SU-DHL-6 (cell line): ENCODE results near the gene TRAK2.

Experiments
- H2AFZ ChIP-seq: fragments of 200-600 bp; sonication (generic); 2 replicates; pipeline ENCODE4 v1.6.1; 2014; ENCODE audit warnings: low read depth, mild to moderate bottlenecking, moderate library complexity, mixed read lengths, antibody characterized with exemption, low read length; ENCODE audit not compliant: severe bottlenecking
- H3F3A ChIP-seq: fragments of 200-600 bp; shearing (Covaris generic); 2 replicates; pipeline ENCODE4 v1.6.0; 2016; ENCODE audit warnings: antibody characterized with exemption, mild to moderate bottlenecking; ENCODE audit not compliant: insufficient read depth
- H3K27ac ChIP-seq: fragments of 200-600 bp; sonication (generic); 2 replicates; pipeline ENCODE4 v1.5.1; 2016; ENCODE audit warnings: low read depth, mild to moderate bottlenecking, low read length, moderate library complexity, mixed read lengths
- H3K27me3 ChIP-seq: fragments of 200-600 bp; sonication (generic), shearing (Covaris generic); 2 replicates; pipeline ENCODE4 v1.6.0; 2014; ENCODE audit warnings: mild to moderate bottlenecking, low read length
- H3K36me3 ChIP-seq: fragments of 200-600 bp; sonication (generic); 2 replicates; pipeline ENCODE4 v1.6.1; 2014; ENCODE audit warnings: mild to moderate bottlenecking, low read length, mixed read lengths
- H3K4me2 ChIP-seq: fragments of 300-600, 200-600 bp; shearing (Covaris generic), sonication (generic); 2 replicates; pipeline ENCODE4 v1.6.0; 2014; ENCODE audit warnings: low read length, low read depth, mild to moderate bottlenecking; ENCODE audit not compliant: poor library complexity, severe bottlenecking
- H3K4me3 ChIP-seq: fragments of 200-600 bp; sonication (generic); 2 replicates; pipeline ENCODE4 v1.5.1; 2014; ENCODE audit warnings: antibody characterized with exemption, low read length, mild to moderate bottlenecking, mixed read lengths; ENCODE audit not compliant: insufficient read depth, poor library complexity, severe bottlenecking
- H3K79me2 ChIP-seq: fragments of 200-600 bp; sonication (generic); 2 replicates; pipeline ENCODE4 v1.6.1; 2014; ENCODE audit warnings: mild to moderate bottlenecking, low read length, moderate library complexity; ENCODE audit not compliant: insufficient read depth
- H3K9ac ChIP-seq: fragments of 200-600 bp; sonication (generic); 2 replicates; pipeline ENCODE4 v1.7.0; 2014; ENCODE audit warnings: mild to moderate bottlenecking, low read length
- H3K9me2 ChIP-seq: fragments of 200-600 bp; sonication (generic); replicated peaks from 2 replicates; pipeline ENCODE4 v1.6.1; 2014; ENCODE audit warnings: low read length; ENCODE audit not compliant: insufficient read depth
- H3K9me3 ChIP-seq: fragments of 200-600 bp; sonication (generic); 2 replicates; pipeline ENCODE4 v1.6.1; 2014; ENCODE audit warnings: low read length, mixed read lengths; ENCODE audit not compliant: insufficient read depth
- H4K20me1 ChIP-seq: fragments of 200-600 bp; sonication (generic); 2 replicates; pipeline ENCODE4 v1.6.1; 2014; ENCODE audit warnings: low read depth, mild to moderate bottlenecking, antibody characterized with exemption, low read length, moderate library complexity, mixed read lengths
- EZH2phosphoT487 ChIP-seq: fragments of 200-600 bp; sonication (generic), shearing (Covaris generic); conservative IDR thresholded peaks from 2 replicates; pipeline ENCODE4 v1.6.1; 2018; ENCODE audit warnings: mild to moderate bottlenecking, antibody characterized with exemption, low read length, moderate library complexity, mixed read lengths
- TF ChIP-seq, protein P1 (sequence below): fragments of 200-600 bp; sonication (generic); IDR thresholded peaks from one replicate; pipeline ENCODE4 v1.5.1; 2017; ENCODE audit warnings: antibody characterized with exemption, mild to moderate bottlenecking, low read length, moderate library complexity; ENCODE audit not compliant: insufficient read depth, poor library complexity, severe bottlenecking

TRAK2 gene

DNA sequence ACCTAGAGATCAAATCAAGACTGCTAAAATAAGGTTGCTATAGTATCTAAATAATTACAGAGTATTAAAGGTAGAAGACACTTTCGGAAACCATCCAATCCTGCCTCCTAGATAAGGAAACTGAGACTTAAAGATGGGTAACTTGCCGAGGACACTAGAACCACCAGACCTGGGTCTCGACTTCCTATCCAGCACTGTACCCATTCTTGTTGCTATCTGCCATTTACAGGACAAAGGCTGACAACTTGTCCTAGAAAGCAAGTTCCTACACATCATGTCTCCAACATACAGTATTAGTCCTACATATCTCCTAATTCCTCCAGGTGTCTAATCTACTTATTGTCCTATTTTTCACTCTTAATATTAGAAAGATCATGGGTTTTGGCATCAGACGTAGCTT is 37.7 kb downstream of the TRAK2 start:
- Histone ChIP-seq H3K4me2 (no peak overlapping the region), H3K4me3 (no peak overlapping the region), H3K9ac (no peak overlapping the region), H2AFZ (no peak overlapping the region), H3K27ac (no peak overlapping the region), H3K27me3 (no peaks in the 10 kb centered on the region), H3K36me3 (no peaks in the 10 kb centered on the region), H3F3A (no peaks in the 10 kb centered on the region), H3K79me2 (no peaks in the 10 kb centered on the region), H3K9me3 (no peaks in the 10 kb centered on the region), H3K9me2 (no peaks in the 10 kb centered on the region), H4K20me1 (no peaks in the 10 kb centered on the region; the same call in 1 of the 2 replicates)
- TF ChIP-seq EZH2phosphoT487 = no peak
- TF ChIP-seq, protein P1, sequence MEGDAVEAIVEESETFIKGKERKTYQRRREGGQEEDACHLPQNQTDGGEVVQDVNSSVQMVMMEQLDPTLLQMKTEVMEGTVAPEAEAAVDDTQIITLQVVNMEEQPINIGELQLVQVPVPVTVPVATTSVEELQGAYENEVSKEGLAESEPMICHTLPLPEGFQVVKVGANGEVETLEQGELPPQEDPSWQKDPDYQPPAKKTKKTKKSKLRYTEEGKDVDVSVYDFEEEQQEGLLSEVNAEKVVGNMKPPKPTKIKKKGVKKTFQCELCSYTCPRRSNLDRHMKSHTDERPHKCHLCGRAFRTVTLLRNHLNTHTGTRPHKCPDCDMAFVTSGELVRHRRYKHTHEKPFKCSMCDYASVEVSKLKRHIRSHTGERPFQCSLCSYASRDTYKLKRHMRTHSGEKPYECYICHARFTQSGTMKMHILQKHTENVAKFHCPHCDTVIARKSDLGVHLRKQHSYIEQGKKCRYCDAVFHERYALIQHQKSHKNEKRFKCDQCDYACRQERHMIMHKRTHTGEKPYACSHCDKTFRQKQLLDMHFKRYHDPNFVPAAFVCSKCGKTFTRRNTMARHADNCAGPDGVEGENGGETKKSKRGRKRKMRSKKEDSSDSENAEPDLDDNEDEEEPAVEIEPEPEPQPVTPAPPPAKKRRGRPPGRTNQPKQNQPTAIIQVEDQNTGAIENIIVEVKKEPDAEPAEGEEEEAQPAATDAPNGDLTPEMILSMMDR = no peak

DNA sequence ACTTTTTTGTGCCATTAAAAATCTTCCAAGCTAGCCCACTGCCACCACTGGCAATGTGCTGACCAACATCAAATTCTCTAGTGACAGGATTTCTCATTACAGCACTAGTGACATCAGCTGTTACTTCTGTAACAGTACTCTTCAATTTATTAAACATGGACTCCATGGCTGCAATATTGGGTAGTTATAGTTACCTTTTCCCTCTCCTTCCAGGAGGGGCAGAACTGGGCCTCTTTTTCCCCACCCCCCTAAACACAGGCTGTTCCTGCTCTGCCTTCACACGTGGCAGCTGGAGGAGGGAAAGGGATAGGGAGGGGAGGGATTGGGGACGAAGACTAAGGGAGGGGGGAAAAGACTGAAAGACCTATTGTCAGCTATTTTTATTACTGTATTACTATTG is 38.1 kb downstream of the TRAK2 start:
- no peaks in the 10 kb centered on the region for H3K36me3 ChIP-seq
- no peaks in the 10 kb centered on the region for H3F3A ChIP-seq
- no peak overlapping the region for H3K9ac ChIP-seq
- no peak overlapping the region for H3K4me3 ChIP-seq
- H3K79me2 ChIP-seq = no peaks in the 10 kb centered on the region
- no peak overlapping the region for H2AFZ ChIP-seq
- H3K4me2 ChIP-seq = no peak overlapping the region
- H3K9me2 ChIP-seq = no peaks in the 10 kb centered on the region
- H4K20me1 ChIP-seq = no peaks in the 10 kb centered on the region; the same call in 1 of the 2 replicates
- no peaks in the 10 kb centered on the region for H3K27me3 ChIP-seq
- H3K27ac ChIP-seq = no peak overlapping the region
- no peaks in the 10 kb centered on the region for H3K9me3 ChIP-seq
- no peak for TF ChIP-seq EZH2phosphoT487
- TF ChIP-seq, protein P1 = no peak

DNA sequence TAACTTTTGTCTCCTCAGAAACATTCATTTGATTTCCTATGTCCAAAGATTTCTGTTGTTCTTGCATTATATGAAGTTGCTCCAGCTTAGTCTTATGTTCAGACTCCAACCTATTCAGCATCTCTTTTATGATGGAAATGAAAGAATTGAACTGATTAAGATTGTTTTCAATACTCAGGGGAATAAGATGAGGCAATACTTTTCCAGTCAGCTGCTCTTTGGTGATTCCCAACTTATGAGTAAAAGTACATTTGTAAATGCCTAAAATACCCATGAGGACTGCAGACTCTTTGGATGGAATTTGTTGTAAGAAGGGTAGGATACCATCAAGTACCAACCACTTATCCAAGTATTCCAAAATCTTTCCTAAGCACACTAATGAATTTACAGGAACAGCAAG is 39.8 kb downstream of the TRAK2 start:
- Histone ChIP-seq H3K27ac (no peak overlapping the region), H3K9me3 (no peaks in the 10 kb centered on the region), H3K27me3 (no peaks in the 10 kb centered on the region), H3K4me3 (no peak overlapping the region), H3F3A (no peaks in the 10 kb centered on the region), H3K36me3 (no peaks in the 10 kb centered on the region), H3K9me2 (no peaks in the 10 kb centered on the region), H2AFZ (no peak overlapping the region), H3K79me2 (no peaks in the 10 kb centered on the region), H3K4me2 (no peak overlapping the region), H3K9ac (no peak overlapping the region), H4K20me1 (no peaks in the 10 kb centered on the region)
- TF ChIP-seq, protein P1 = no peak
- no peak for TF ChIP-seq EZH2phosphoT487

DNA sequence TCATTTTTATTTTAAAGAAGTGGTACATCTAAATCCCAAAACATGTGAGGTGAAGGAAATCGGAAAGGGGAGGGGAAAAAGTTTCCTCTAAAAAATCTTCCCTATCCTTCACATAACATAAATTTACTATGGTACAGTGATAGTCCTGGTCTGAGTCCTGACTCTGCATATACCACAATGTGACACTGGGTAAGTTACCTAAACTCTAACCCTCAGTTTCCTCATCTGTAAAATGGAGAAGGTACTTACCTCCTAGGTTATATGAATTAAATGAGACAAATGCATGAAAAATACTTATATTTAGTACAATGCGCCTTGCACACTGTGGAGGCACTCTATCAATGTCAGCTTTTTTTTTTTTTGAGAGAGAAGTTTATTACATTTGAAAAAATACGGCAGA is 42.3 kb downstream of the TRAK2 start:
- Histone ChIP-seq H3K9ac (no peak overlapping the region), H3K79me2 (no peaks in the 10 kb centered on the region), H3K4me2 (no peak overlapping the region), H3F3A (no peaks in the 10 kb centered on the region), H2AFZ (no peak overlapping the region), H4K20me1 (no peaks in the 10 kb centered on the region), H3K36me3 (no peaks in the 10 kb centered on the region), H3K4me3 (no peak overlapping the region), H3K27me3 (no peaks in the 10 kb centered on the region), H3K9me3 (no peaks in the 10 kb centered on the region), H3K27ac (no peak overlapping the region), H3K9me2 (no peaks in the 10 kb centered on the region)
- no peak for TF ChIP-seq EZH2phosphoT487
